Mesothelial cell of epicardium (in vitro differentiated cells): ENCODE measurements around the gene SAPCD1. TPM values are rescaled to one million over a fixed set of nuclear protein-coding genes. Genes with fewer than 3 reads are reported as not detected.

ENCODE experiments used
- DNase-seq, 2 experiments: peaks; one replicate each; pipeline ENCODE4 v3.0.0; 2021; ENCODE audit warnings: low spot score in 2 of 2; ENCODE audit not compliant: unreplicated experiment in 2 of 2
- H3K27ac Mint-ChIP-seq: 2 replicates; pipeline ENCODE4 v1.8.0; 2021; ENCODE audit warnings: mixed read lengths
- H3K27me3 Mint-ChIP-seq: 2 replicates; pipeline ENCODE4 v1.8.0; 2021; ENCODE audit warnings: low read depth, mixed read lengths
- H3K36me3 Mint-ChIP-seq: 2 replicates; pipeline ENCODE4 v1.8.0; 2021; ENCODE audit warnings: mixed read lengths
- H3K4me1 Mint-ChIP-seq: 2 replicates; pipeline ENCODE4 v1.8.0; 2021; ENCODE audit warnings: mixed read lengths
- H3K4me3 Mint-ChIP-seq: 2 replicates; pipeline ENCODE4 v1.8.0; 2021; ENCODE audit warnings: mild to moderate bottlenecking, moderate library complexity, mixed read lengths
- H3K9me3 Mint-ChIP-seq: 2 replicates; pipeline ENCODE4 v1.8.0; 2021; ENCODE audit warnings: mixed read lengths
- total RNA-seq: library from RNA; stranded (reverse); gene quantifications from 3 replicates; pipeline ENCODE4 v1.2.1, GENCODE V29; 2021
- TF ChIP-seq, protein P1 (sequence below): fragments of 200-600 bp; sonication (generic); IDR thresholded peaks from one replicate; pipeline ENCODE4 v1.5.0; 2021; ENCODE audit warnings: antibody characterized with exemption; ENCODE audit not compliant: unreplicated experiment

Gene SAPCD1
- total RNA-seq, 1 donor from 2014 or later, result 12.8 TPM

- H3K36me3 Mint-ChIP-seq, result peaks cover 12% of the 10 kb centered on the region
These were observed 15.7 kb downstream of the SAPCD1 start for GRCh38 chr6:31778193-31778592.

GRCh38 chr6:31778999-31779885 lies 16.8 kb downstream of the SAPCD1 start:
- Mint-ChIP-seq H3K4me3 (no peak overlapping the region), H3K27ac (no peak overlapping the region), H3K9me3 (no peaks in the 10 kb centered on the region), H3K36me3 (peaks cover 16% of the 10 kb centered on the region), H3K27me3 (no peaks in the 10 kb centered on the region), H3K4me1 (peaks cover 12% of the 10 kb centered on the region)
- TF ChIP-seq, protein P1, sequence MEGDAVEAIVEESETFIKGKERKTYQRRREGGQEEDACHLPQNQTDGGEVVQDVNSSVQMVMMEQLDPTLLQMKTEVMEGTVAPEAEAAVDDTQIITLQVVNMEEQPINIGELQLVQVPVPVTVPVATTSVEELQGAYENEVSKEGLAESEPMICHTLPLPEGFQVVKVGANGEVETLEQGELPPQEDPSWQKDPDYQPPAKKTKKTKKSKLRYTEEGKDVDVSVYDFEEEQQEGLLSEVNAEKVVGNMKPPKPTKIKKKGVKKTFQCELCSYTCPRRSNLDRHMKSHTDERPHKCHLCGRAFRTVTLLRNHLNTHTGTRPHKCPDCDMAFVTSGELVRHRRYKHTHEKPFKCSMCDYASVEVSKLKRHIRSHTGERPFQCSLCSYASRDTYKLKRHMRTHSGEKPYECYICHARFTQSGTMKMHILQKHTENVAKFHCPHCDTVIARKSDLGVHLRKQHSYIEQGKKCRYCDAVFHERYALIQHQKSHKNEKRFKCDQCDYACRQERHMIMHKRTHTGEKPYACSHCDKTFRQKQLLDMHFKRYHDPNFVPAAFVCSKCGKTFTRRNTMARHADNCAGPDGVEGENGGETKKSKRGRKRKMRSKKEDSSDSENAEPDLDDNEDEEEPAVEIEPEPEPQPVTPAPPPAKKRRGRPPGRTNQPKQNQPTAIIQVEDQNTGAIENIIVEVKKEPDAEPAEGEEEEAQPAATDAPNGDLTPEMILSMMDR, result no peak
- no peak for DNase-seq

More at GRCh38 chr6:31778193-31778592, 15.7 kb downstream of the SAPCD1 start:
- no peaks in the 10 kb centered on the region for H3K27me3 Mint-ChIP-seq
- no peak overlapping the region for H3K4me3 Mint-ChIP-seq
- peak overlapping the region; percentile 53 for H3K27ac Mint-ChIP-seq
- no peaks in the 10 kb centered on the region for H3K9me3 Mint-ChIP-seq
- TF ChIP-seq, protein P1, result no peak
- H3K4me1 Mint-ChIP-seq, result peaks cover 12% of the 10 kb centered on the region
- DNase-seq, result no peak

DNA sequence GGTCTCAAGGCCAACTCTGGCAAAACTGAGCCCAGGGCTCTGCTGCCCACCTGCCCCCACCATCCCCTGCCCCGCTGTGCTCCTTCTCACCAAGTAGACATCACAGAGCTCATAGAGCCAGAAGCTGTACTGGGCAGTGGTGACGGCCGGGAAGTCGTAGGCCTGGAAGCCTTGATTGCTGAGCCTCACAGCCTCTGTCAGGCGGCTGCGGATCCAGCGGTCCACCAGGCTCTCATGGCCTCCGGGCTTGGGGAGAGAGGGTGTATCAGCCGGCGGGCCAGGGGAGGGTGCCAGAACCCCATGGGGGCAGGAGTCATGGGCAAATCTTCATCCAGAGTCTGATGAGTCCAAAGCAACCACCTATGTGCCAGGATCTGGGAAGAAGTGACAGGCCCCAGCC lies 17.5 kb downstream of the SAPCD1 start:
- Mint-ChIP-seq H3K27ac (no peak overlapping the region), H3K36me3 (peaks cover 22% of the 10 kb centered on the region), H3K27me3 (no peaks in the 10 kb centered on the region)

DNA sequence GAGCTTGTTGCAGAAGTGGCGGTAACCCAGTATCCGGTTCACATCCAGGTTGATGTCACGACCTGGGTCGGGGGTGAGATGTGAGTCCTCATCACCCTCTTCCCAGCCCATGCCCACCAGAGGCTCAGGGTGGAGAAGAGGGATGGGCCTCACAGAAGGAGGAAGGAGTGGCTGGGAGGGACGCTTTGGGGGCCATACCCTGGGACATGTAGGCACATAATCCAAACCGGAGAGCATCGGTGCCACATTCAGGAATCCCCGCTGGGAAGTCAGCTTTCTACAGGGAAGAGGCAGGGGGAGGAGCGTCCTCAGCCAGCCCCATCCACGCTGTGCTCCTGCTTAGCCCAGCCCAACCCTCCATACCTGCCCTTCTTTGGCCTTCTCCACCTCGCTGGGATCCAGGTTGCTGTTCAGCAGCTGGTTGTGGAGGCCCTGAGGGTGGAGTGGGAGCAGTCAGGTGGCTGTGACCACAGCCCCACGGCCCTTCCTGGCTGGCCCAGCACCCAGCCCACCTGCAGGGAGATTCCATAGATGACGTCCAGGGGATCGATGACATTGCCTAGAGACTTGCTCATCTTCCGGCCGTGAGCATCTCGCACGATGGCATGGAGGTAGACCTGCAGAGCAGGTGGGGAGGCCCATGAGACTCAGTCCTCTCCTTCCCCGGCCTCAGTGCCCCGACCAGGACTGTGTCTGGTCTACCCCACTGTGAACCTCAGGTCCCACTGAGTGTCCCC lies 18.2 kb downstream of the SAPCD1 start:
- TF ChIP-seq, protein P1, result no peak
- DNase-seq, result no peak
- no peaks in the 10 kb centered on the region for H3K27me3 Mint-ChIP-seq
- H3K27ac Mint-ChIP-seq, result no peak overlapping the region
- no peak overlapping the region for H3K4me3 Mint-ChIP-seq
- no peaks in the 10 kb centered on the region for H3K9me3 Mint-ChIP-seq
- peaks cover 22% of the 10 kb centered on the region for H3K36me3 Mint-ChIP-seq
- peaks cover 10% of the 10 kb centered on the region for H3K4me1 Mint-ChIP-seq

More for the DNA sequence above, 17.5 kb downstream of the SAPCD1 start:
- DNase-seq, result no peak
- TF ChIP-seq, protein P1, result no peak
- peaks cover 12% of the 10 kb centered on the region for H3K4me1 Mint-ChIP-seq
- no peak overlapping the region for H3K4me3 Mint-ChIP-seq
- no peaks in the 10 kb centered on the region for H3K9me3 Mint-ChIP-seq

GRCh38 chr6:31781244-31782125 lies 19.0 kb downstream of the SAPCD1 start:
- peaks cover 5% of the 10 kb centered on the region for H3K4me1 Mint-ChIP-seq
- DNase-seq, result no peak
- H3K36me3 Mint-ChIP-seq, result peaks cover 22% of the 10 kb centered on the region
- no peaks in the 10 kb centered on the region for H3K9me3 Mint-ChIP-seq
- TF ChIP-seq, protein P1, result no peak
- no peak overlapping the region for H3K4me3 Mint-ChIP-seq
- no peaks in the 10 kb centered on the region for H3K27me3 Mint-ChIP-seq
- no peak overlapping the region for H3K27ac Mint-ChIP-seq
